ENCODE measurements around the gene CEP43. TPM values are rescaled to one million over a fixed set of nuclear protein-coding genes. Genes with fewer than 3 reads are reported as not detected.

CEP43 gene
- total and polyA plus RNA-seq, 10 of the 15 experiments (the other 5 are each of a cell fraction or from before 2014, with no cell fraction given) = 7.7 to 49.9 (median 24.6) TPM

- no peak for FAIRE-seq
- H4K20me1 ChIP-seq (ENCODE audit: control insufficient read depth, insufficient read depth) = no peaks in the 10 kb centered on the region
- no peak overlapping the region for H3K9ac ChIP-seq (ENCODE audit: control insufficient read depth, insufficient read depth, low read length)
- ChIA-PET RAD21 (ENCODE audit: unreplicated experiment) (no interaction called here), CTCF (interaction anchor here (6.0 kb wide), 1 partner anchor 13 kb away, joined by 43 read pairs; no protein-coding TSS in a partner anchor), POLR2A (no interaction called here), SMC1A (ENCODE audit: uncharacterized antibody, unreplicated experiment) (interaction anchor here (0.5 to 5.6 kb wide), 2 partner anchors 13 to 26 kb away, joined by 3 to 36 read pairs; no protein-coding TSS in a partner anchor)
- no peaks in the 10 kb centered on the region for H3K4me1 ChIP-seq (ENCODE audit: control insufficient read depth, insufficient read depth, low read length)
- TF ChIP-seq, protein P1, sequence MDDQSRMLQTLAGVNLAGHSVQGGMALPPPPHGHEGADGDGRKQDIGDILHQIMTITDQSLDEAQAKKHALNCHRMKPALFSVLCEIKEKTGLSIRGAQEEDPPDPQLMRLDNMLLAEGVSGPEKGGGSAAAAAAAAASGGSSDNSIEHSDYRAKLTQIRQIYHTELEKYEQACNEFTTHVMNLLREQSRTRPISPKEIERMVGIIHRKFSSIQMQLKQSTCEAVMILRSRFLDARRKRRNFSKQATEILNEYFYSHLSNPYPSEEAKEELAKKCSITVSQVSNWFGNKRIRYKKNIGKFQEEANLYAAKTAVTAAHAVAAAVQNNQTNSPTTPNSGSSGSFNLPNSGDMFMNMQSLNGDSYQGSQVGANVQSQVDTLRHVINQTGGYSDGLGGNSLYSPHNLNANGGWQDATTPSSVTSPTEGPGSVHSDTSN (IDR thresholded peaks at IDR 0.05; ENCODE audit: insufficient replicate concordance, low read depth, low read length) = no peak
- TF ChIP-seq TBL1XR1 (IDR thresholded peaks at IDR 0.05; ENCODE audit: low read depth, low read length) (no peak), POLR2AphosphoS2 (IDR thresholded peaks at IDR 0.05; ENCODE audit: low read depth, low read length) (no peak), ZZZ3 (IDR thresholded peaks at IDR 0.05; ENCODE audit: control insufficient read depth, insufficient read length, low read depth) (no peak), KAT2A (conservative IDR thresholded peaks at IDR 0.05; ENCODE audit: control insufficient read depth, low read depth, low read length) (no peak), GATAD2B (conservative IDR thresholded peaks at IDR 0.05; ENCODE audit: low read depth) (no peak)
- ATAC-seq = no peak
- no peaks in the 10 kb centered on the region for H3K36me3 ChIP-seq (ENCODE audit: control insufficient read depth in 2 of 2, insufficient read depth in 2 of 2, low read length in 1 of 2)
- H3K4me3 ChIP-seq = no peak overlapping the region
- WGBS (ENCODE audit: insufficient coverage, insufficient replicate concordance, low lambda C conversion rate, missing lambda C conversion rate) = 100% methylated on average over 2 of the region's 2 CpGs
- no peak overlapping the region for H3K4me2 ChIP-seq (ENCODE audit: control insufficient read depth, insufficient read depth)
- DNase-seq (ENCODE audit: low read depth, low spot score) = no peak
- no TSS peak for BruUV-seq (replicated peaks)
- in situ Hi-C loops (cut with MboI) = no loop called here
- H3K79me2 ChIP-seq (ENCODE audit: control insufficient read depth, insufficient read depth, low read length) = no peaks in the 10 kb centered on the region
- H3K9me3 ChIP-seq (replicated peaks; ENCODE audit: control insufficient read depth, insufficient read depth, low read length) = no peaks in the 10 kb centered on the region
- H2AFZ ChIP-seq (ENCODE audit: control insufficient read depth, low read depth, low read length) = no peak overlapping the region
- H3K27me3 ChIP-seq (replicated peaks in 1 of 2; ENCODE audit: control insufficient read depth in 2 of 2, insufficient read depth in 2 of 2, low read length in 1 of 2) = no peaks in the 10 kb centered on the region
- no peak overlapping the region for H3K27ac ChIP-seq (ENCODE audit: control insufficient read depth, insufficient read depth)
- intact Hi-C loops (cut with micrococcal nuclease; ENCODE audit: unreplicated experiment) = no loop called here
Observed at GRCh38 chr6:166976636-166977035, 22.6 kb upstream of the CEP43 start.
